Measurements from ENCODE around the gene RAD50.
"Not testable (repeated sequence)": the region's sequence is repeated elsewhere in the genome, so short reads cannot be mapped to it uniquely, and the experiment has no call there.

The RAD50 gene

DNA sequence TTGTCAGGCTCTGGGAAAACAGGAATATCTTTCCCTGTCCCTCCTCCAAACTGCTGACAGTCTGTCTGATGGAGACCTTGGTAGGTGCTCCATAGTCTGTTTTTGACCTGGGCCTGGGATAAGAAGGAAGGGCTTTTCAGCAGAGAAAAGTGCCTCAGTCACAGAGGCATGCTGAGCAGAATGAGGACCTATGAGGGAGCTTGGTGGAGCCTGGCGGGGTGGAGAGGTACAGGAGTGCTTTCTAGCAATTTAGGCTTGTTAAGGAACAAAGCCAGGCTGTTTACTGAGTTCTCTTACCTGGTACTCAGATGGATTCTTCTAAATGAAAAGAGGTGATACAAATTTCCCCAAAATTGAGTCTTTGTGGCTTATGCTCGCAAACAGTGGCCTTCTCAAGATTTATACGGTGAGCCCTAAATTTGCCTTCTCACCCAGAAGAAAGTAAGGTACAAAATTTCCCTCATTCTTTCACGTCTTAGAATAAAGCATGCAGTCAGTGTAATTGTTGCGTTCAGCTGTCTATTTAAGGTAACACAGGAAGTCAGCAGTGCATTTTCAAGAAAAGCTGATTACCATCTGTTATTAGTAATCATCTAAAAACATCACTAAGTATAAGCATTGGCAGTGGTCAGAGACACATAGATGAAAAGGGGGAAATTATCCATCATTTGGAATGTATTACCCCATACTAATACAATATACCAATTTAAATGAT lies 72.6 kb downstream of the RAD50 start:
- TF ChIP-seq POLR2A (IDR thresholded peaks at IDR 0.05; ENCODE audit: extremely low read depth, insufficient read length): no peak
- no peak for TF ChIP-seq MYC (IDR thresholded peaks at IDR 0.05; ENCODE audit: low read depth, low read length)
- no peak for DNase-seq (ENCODE audit: low read depth)

DNA sequence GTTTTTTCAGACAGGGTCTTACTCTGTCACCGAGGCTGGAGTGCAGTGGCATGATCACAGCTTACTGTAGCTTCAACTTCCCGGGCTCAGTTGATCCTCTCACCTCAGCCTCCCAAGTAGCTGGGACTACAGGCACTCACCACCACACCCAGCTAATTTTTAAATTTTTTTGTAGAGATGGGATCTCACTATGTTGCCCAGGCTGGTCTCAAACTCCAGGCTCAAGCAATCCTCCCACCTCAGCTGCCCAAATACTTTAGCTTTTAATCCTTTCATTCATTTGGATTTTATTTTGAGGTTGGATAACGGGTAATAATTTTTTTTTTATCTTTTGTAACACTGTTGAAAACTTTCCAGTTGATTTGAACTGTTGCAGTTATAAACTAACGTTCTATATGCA lies 76.8 kb downstream of the RAD50 start:
- DNase-seq (ENCODE audit: low read depth); H3K4me3 ChIP-seq (ENCODE audit: low read depth, low read length): not testable (repeated sequence)

More for the DNA sequence above, 72.6 kb downstream of the RAD50 start:
- no peak overlapping the region for H3K4me3 ChIP-seq (ENCODE audit: low read depth, low read length)

DNA sequence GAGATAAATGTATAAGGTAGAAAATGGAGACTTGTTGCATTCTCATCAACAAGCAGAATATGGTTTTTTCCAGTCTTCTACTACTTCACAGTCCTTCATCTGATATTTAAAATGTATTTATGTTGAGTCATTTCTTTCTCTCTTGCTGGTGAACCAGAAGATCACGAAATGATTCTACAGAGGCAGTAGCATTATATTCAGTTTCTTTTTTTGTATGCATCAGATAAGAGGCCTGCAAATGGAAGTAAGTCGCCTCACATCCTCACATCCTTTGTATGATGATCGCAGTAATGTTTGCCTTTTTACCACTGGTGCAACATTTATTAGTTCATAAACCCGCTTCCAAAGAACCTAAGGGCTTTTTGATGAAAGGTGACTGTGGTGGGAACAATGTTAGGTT lies 79.1 kb downstream of the RAD50 start:
- no peak overlapping the region for H3K4me3 ChIP-seq (ENCODE audit: low read depth, low read length)
- TF ChIP-seq, protein P1, sequence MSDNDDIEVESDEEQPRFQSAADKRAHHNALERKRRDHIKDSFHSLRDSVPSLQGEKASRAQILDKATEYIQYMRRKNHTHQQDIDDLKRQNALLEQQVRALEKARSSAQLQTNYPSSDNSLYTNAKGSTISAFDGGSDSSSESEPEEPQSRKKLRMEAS (IDR thresholded peaks at IDR 0.05; ENCODE audit: low read depth, low read length): no peak
- TF ChIP-seq MYC (IDR thresholded peaks at IDR 0.05; ENCODE audit: low read depth, low read length): no peak
- TF ChIP-seq POLR2A (IDR thresholded peaks at IDR 0.05; ENCODE audit: extremely low read depth, insufficient read length): no peak
- TF ChIP-seq, protein P2, sequence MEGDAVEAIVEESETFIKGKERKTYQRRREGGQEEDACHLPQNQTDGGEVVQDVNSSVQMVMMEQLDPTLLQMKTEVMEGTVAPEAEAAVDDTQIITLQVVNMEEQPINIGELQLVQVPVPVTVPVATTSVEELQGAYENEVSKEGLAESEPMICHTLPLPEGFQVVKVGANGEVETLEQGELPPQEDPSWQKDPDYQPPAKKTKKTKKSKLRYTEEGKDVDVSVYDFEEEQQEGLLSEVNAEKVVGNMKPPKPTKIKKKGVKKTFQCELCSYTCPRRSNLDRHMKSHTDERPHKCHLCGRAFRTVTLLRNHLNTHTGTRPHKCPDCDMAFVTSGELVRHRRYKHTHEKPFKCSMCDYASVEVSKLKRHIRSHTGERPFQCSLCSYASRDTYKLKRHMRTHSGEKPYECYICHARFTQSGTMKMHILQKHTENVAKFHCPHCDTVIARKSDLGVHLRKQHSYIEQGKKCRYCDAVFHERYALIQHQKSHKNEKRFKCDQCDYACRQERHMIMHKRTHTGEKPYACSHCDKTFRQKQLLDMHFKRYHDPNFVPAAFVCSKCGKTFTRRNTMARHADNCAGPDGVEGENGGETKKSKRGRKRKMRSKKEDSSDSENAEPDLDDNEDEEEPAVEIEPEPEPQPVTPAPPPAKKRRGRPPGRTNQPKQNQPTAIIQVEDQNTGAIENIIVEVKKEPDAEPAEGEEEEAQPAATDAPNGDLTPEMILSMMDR (IDR thresholded peaks at IDR 0.05; ENCODE audit: low read depth, low read length): no peak
- DNase-seq (ENCODE audit: low read depth): no peak

DNA sequence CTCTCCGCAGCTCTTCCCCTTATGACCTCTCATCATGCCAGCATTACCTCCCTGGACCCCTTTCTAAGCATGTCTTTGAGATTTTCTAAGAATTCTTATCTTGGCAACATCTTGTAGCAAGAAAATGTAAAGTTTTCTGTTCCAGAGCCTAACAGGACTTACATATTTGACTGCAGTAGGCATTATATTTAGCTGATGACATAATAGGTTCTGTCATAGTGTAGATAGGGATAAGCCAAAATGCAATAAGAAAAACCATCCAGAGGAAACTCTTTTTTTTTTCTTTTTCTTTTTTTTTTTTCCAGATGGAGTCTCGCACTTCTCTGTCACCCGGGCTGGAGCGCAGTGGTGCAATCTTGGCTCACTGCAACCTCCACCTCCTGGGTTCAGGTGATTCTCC lies 80.5 kb downstream of the RAD50 start:
- no peak for DNase-seq (ENCODE audit: low read depth)
- no peak for TF ChIP-seq MYC (IDR thresholded peaks at IDR 0.05; ENCODE audit: low read depth, low read length)
- TF ChIP-seq, protein P1 (IDR thresholded peaks at IDR 0.05; ENCODE audit: low read depth, low read length): no peak
- TF ChIP-seq, protein P2 (IDR thresholded peaks at IDR 0.05; ENCODE audit: low read depth, low read length): no peak
- TF ChIP-seq POLR2A (IDR thresholded peaks at IDR 0.05; ENCODE audit: extremely low read depth, insufficient read length): no peak
- H3K4me3 ChIP-seq (ENCODE audit: low read depth, low read length): no peak overlapping the region

DNA sequence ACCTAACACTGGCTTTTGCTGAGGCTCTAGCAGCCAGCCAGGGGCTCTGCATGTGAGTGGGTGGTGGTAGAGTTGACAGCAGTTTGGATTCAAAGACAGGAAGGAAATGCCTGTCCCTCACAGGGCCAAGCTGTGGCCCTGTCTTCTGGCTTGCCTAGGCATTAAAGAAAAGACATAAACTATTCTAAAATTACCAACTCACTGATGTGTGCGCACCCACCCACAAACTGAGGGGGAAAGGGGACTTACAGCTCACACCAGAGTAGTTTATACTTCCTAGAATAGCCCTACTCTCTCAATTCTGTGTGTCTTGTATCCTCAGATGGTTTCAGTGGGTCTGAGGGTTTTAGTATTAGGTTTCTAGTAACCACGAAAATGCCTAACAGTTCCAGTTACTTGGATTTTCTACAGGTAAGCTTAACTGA lies 82.9 kb downstream of the RAD50 start:
- no peak for DNase-seq (ENCODE audit: low read depth)
- H3K4me3 ChIP-seq (ENCODE audit: low read depth, low read length): no peak overlapping the region
- TF ChIP-seq, protein P1 (IDR thresholded peaks at IDR 0.05; ENCODE audit: low read depth, low read length): no peak
- TF ChIP-seq, protein P2 (IDR thresholded peaks at IDR 0.05; ENCODE audit: low read depth, low read length): no peak
- TF ChIP-seq POLR2A (IDR thresholded peaks at IDR 0.05; ENCODE audit: extremely low read depth, insufficient read length) (no peak), MYC (IDR thresholded peaks at IDR 0.05; ENCODE audit: low read depth, low read length) (no peak)

DNA sequence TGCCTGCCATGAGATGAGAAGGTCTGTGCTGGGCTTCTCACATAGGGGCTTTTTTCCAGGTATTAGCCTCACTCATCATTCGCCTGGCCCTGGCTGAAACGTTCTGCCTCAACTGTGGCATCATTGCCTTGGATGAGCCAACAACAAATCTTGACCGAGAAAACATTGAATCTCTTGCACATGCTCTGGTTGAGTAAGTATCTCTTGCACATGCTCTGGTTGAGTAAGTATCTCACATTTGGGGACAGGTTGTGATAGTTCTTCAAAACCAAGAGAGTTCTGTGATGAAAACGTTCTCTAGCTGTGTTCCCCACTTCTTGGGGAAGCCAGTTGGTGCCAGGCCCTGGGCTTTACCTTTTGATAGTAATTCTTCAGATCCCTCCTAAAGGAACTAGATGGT lies 83.8 kb downstream of the RAD50 start:
- DNase-seq (ENCODE audit: low read depth): no peak
- TF ChIP-seq, protein P1 (IDR thresholded peaks at IDR 0.05; ENCODE audit: low read depth, low read length): no peak
- TF ChIP-seq, protein P2 (IDR thresholded peaks at IDR 0.05; ENCODE audit: low read depth, low read length): no peak
- no peak for TF ChIP-seq MYC (IDR thresholded peaks at IDR 0.05; ENCODE audit: low read depth, low read length)
- TF ChIP-seq POLR2A (IDR thresholded peaks at IDR 0.05; ENCODE audit: extremely low read depth, insufficient read length): no peak
- no peak overlapping the region for H3K4me3 ChIP-seq (ENCODE audit: low read depth, low read length)

DNA sequence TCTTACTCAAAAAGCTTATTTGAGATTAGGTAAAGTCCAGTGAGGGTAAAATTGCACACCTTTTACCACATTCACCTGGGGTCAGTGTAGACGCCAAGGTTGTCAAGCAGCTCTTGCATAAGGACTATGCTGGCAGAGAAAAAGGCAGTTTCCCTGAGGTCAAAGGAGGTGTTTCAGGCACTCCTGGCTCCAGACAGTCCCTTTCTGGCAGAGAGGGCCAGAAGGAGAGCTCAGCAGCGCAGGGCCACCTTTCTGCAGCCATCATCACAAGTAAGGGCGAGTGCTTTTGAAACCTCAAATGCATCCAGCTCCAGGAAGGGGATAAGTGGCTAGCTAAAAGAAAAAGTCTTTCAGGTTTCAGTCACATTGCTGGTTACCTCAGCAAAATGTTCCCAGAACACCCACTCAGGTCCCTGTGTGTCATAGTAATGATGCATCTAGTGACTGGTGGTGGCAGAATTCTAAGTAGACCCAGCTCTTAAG lies 84.5 kb downstream of the RAD50 start:
- DNase-seq (ENCODE audit: low read depth): no peak
- no peak overlapping the region for H3K4me3 ChIP-seq (ENCODE audit: low read depth, low read length)
- no peak for TF ChIP-seq POLR2A (IDR thresholded peaks at IDR 0.05; ENCODE audit: extremely low read depth, insufficient read length)
- TF ChIP-seq MYC (IDR thresholded peaks at IDR 0.05; ENCODE audit: low read depth, low read length): no peak
- TF ChIP-seq, protein P1 (IDR thresholded peaks at IDR 0.05; ENCODE audit: low read depth, low read length): no peak
- TF ChIP-seq, protein P2 (IDR thresholded peaks at IDR 0.05; ENCODE audit: low read depth, low read length): no peak

Data from NB4 (cell line).